GM23338 (cell line): ENCODE measurements around the gene ASS1. TPM values are rescaled to one million over a fixed set of nuclear protein-coding genes. Genes with fewer than 3 reads are reported as not detected.

Experiments
- ATAC-seq: fragments of 200-7000 bp; cut with Tn5 transposase; 3 replicates; pipeline ENCODE4 v1.9.1; 2020
- DNase-seq: peaks from one replicate; pipeline ENCODE4 v3.0.0-alpha.2; 2015; ENCODE audit warnings: low spot score
- H2AFZ ChIP-seq: fragments of 200-600 bp; sonication (generic); 2 replicates; pipeline ENCODE4 v1.8.0; 2016; ENCODE audit warnings: antibody characterized with exemption, mild to moderate bottlenecking, moderate library complexity
- H3F3A ChIP-seq: fragments of 200-600 bp; sonication (generic); replicated peaks from 2 replicates; pipeline ENCODE4 v1.8.0; 2017; ENCODE audit warnings: antibody characterized with exemption, mixed run types, low read depth
- H3K27ac ChIP-seq: fragments of 200-600 bp; sonication (generic); 2 replicates; pipeline ENCODE4 v1.6.1; 2016; ENCODE audit warnings: low read depth
- H3K27me3 ChIP-seq: fragments of 200-600 bp; sonication (generic); 2 replicates; pipeline ENCODE4 v1.8.0; 2016; ENCODE audit warnings: mild to moderate bottlenecking, mixed run types, moderate library complexity; ENCODE audit not compliant: insufficient read depth
- H3K36me3 ChIP-seq: fragments of 200-600 bp; sonication (generic); 2 replicates; pipeline ENCODE4 v1.8.0; 2016; ENCODE audit warnings: mild to moderate bottlenecking; ENCODE audit not compliant: insufficient read depth
- H3K4me1 ChIP-seq: fragments of 200-600 bp; sonication (generic); 2 replicates; pipeline ENCODE4 v1.8.0; 2016; ENCODE audit warnings: mild to moderate bottlenecking, moderate library complexity; ENCODE audit not compliant: insufficient read depth
- H3K4me2 ChIP-seq: fragments of 200-600 bp; sonication (generic); 2 replicates; pipeline ENCODE4 v1.7.1; 2017; ENCODE audit warnings: mixed run types
- H3K4me3 ChIP-seq: fragments of 200-600 bp; sonication (generic); 2 replicates; pipeline ENCODE4 v1.6.1; 2016; ENCODE audit warnings: mixed run types
- H3K79me2 ChIP-seq: fragments of 200-600 bp; sonication (generic); replicated peaks from 2 replicates; pipeline ENCODE4 v1.8.0; 2017; ENCODE audit warnings: mild to moderate bottlenecking; ENCODE audit not compliant: insufficient read depth
- H3K9me2 ChIP-seq: fragments of 200-600 bp; sonication (generic); 2 replicates; pipeline ENCODE4 v1.8.0; 2017; ENCODE audit not compliant: insufficient read depth
- H4K20me1 ChIP-seq: fragments of 200-600 bp; sonication (generic); replicated peaks from 2 replicates; pipeline ENCODE4 v1.8.0; 2017; ENCODE audit warnings: mild to moderate bottlenecking; ENCODE audit not compliant: insufficient read depth
- H3K27ac Mint-ChIP-seq: 2 replicates; pipeline ENCODE4 v1.8.0; 2020; ENCODE audit warnings: inconsistent platforms, mild to moderate bottlenecking, moderate library complexity, mixed read lengths
- H3K27me3 Mint-ChIP-seq: 3 replicates; pipeline ENCODE4 v1.8.0; 2022; ENCODE audit warnings: low read depth, mild to moderate bottlenecking, moderate library complexity, mixed read lengths, inconsistent platforms; ENCODE audit not compliant: insufficient read depth, poor library complexity
- H3K36me3 Mint-ChIP-seq: 3 replicates; pipeline ENCODE4 v1.8.0; 2021; ENCODE audit warnings: low read depth, mild to moderate bottlenecking, inconsistent platforms, moderate library complexity, mixed read lengths
- H3K4me1 Mint-ChIP-seq: 3 replicates; pipeline ENCODE4 v1.8.0; 2020; ENCODE audit warnings: mild to moderate bottlenecking, inconsistent platforms, mixed read lengths
- H3K4me3 Mint-ChIP-seq: 3 replicates; pipeline ENCODE4 v1.8.0; 2021; ENCODE audit warnings: moderate library complexity, mild to moderate bottlenecking, inconsistent platforms, mixed read lengths
- H3K9me3 Mint-ChIP-seq: 3 replicates; pipeline ENCODE4 v1.8.0; 2020; ENCODE audit warnings: moderate library complexity, mild to moderate bottlenecking, inconsistent platforms, mixed read lengths
- CREB1 ChIP-seq: fragments of 250-450 bp; sonication (Bioruptor Pico); IDR thresholded peaks from 2 replicates; pipeline ENCODE4 v1.5.0; 2020; ENCODE audit warnings: low read depth, mild to moderate bottlenecking, moderate library complexity
- EZH2 ChIP-seq: fragments of 200-600 bp; sonication (generic); IDR thresholded peaks from one replicate; pipeline ENCODE4 v1.8.0; 2017; ENCODE audit warnings: antibody characterized with exemption, mild to moderate bottlenecking, low read depth; ENCODE audit not compliant: unreplicated experiment
- JUNB ChIP-seq: IDR thresholded peaks from one replicate; pipeline ENCODE4 v1.6.1; 2016; ENCODE audit warnings: antibody characterized with exemption; ENCODE audit not compliant: unreplicated experiment
- NANOG ChIP-seq: IDR thresholded peaks from 2 replicates; pipeline ENCODE4 v1.6.1; 2016; ENCODE audit warnings: antibody characterized with exemption, borderline replicate concordance
- POLR2AphosphoS5 ChIP-seq: IDR thresholded peaks from 2 replicates; pipeline ENCODE4 v1.6.1; 2016; ENCODE audit warnings: antibody characterized with exemption, low read depth
- STAT1 ChIP-seq: IDR thresholded peaks from one replicate; pipeline ENCODE4 v1.6.1; 2016; ENCODE audit warnings: antibody characterized with exemption; ENCODE audit not compliant: unreplicated experiment
- ZNF114 ChIP-seq: fragments of 250-450 bp; sonication (Bioruptor Pico); IDR thresholded peaks from 2 replicates; pipeline ENCODE4 v1.5.0; 2020; ENCODE audit warnings: mild to moderate bottlenecking, moderate library complexity
- ZNF331 ChIP-seq: fragments of 250-450 bp; sonication (Bioruptor Pico); IDR thresholded peaks from 2 replicates; pipeline ENCODE4 v1.5.0; 2020; ENCODE audit warnings: low read depth, mild to moderate bottlenecking, moderate library complexity
- polyA plus RNA-seq: library from polyadenylated mRNA; unstranded; fragments of >200 nt; fragmentation: Nextera tagmentation; extraction: Ambion mirVana; gene quantifications from 2 replicates; pipeline ENCODE4 v1.2.1, GENCODE V29; 2016
- total RNA-seq: library from RNA; depleted of rRNA; stranded (reverse); fragments of >200 nt; shearing (Covaris generic); gene quantifications from 2 replicates; pipeline ENCODE4 v1.2.3, GENCODE V29; 2014
- TF ChIP-seq, protein P1 (sequence below), 2 experiments: fragments of 200-600 bp in 1 of 2; sonication (generic) in 1 of 2; conservative IDR thresholded peaks; 2 replicates each; pipeline versions ENCODE4 v1.5.1 to v1.6.1; 2016 to 2017; ENCODE audit warnings: antibody characterized with exemption in 2 of 2, low read depth in 2 of 2, mild to moderate bottlenecking in 2 of 2, moderate library complexity in 1 of 2
- TF ChIP-seq, protein P2 (sequence below): fragments of 250-450 bp; sonication (Bioruptor Pico); IDR thresholded peaks from 2 replicates; pipeline ENCODE4 v1.5.0; 2020; ENCODE audit warnings: mild to moderate bottlenecking, moderate library complexity

The ASS1 gene
- total and polyA plus RNA-seq, 2 experiments from 2014 or later, result 65.8 to 103 TPM

DNA sequence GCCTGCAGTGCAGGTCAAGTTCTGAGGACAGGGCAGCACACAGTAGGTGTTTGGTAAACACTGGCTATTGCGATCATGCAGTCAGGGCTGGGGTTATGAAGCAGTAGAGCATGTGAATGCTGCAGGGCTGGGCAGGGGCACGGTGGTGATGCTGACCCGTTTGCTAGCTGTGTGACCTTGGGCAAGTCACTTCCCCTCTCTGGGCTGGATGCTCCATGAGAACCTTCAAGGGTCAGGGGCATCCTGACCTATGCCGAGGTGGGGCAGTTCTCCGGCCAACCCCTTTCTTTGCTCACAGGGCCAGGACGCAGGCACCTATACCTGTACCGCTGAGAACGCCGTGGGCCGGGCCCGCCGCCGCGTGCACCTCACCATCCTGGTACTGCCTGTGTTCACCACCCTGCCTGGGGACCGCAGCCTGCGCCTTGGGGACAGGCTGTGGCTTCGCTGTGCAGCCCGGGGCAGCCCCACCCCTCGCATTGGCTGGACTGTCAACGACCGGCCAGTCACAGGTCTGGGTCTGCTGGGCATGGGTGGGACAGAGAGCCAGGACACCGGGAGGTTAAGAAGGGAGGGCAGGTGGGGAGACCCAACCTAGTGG is 39.0 kb upstream of the ASS1 start:
- H4K20me1 ChIP-seq, result no peaks in the 10 kb centered on the region
- no peaks in the 10 kb centered on the region for H3F3A ChIP-seq
- H3K36me3 ChIP-seq, result no peaks in the 10 kb centered on the region
- no peak overlapping the region for H3K4me3 ChIP-seq
- H3K27me3 ChIP-seq, result no peaks in the 10 kb centered on the region
- H3K4me2 ChIP-seq, result no peak overlapping the region
- no peak overlapping the region for H2AFZ ChIP-seq
- no peak overlapping the region for H3K27ac ChIP-seq
- H3K79me2 ChIP-seq, result no peaks in the 10 kb centered on the region
- Mint-ChIP-seq H3K36me3 (peaks cover 4% of the 10 kb centered on the region; the same call in 2 of the 3 replicates), H3K27me3 (peaks cover 3% of the 10 kb centered on the region), H3K27ac (no peak overlapping the region), H3K4me3 (no peak overlapping the region), H3K4me1 (0 out of 3 replicates have a peak, but pooled peaks cover 2% of the 10 kb centered on the region), H3K9me3 (no peaks in the 10 kb centered on the region)
- no peaks in the 10 kb centered on the region for H3K9me2 ChIP-seq
- ATAC-seq (no peak), DNase-seq (no peak)
- TF ChIP-seq ZNF114 (no peak), POLR2AphosphoS5 (no peak), CREB1 (CRISPR knock-in tag) (no peak), ZNF331 (CRISPR knock-in tag) (no peak), STAT1 (no peak), EZH2 (no peak), NANOG (no peak), JUNB (no peak)
- TF ChIP-seq, protein P1, sequence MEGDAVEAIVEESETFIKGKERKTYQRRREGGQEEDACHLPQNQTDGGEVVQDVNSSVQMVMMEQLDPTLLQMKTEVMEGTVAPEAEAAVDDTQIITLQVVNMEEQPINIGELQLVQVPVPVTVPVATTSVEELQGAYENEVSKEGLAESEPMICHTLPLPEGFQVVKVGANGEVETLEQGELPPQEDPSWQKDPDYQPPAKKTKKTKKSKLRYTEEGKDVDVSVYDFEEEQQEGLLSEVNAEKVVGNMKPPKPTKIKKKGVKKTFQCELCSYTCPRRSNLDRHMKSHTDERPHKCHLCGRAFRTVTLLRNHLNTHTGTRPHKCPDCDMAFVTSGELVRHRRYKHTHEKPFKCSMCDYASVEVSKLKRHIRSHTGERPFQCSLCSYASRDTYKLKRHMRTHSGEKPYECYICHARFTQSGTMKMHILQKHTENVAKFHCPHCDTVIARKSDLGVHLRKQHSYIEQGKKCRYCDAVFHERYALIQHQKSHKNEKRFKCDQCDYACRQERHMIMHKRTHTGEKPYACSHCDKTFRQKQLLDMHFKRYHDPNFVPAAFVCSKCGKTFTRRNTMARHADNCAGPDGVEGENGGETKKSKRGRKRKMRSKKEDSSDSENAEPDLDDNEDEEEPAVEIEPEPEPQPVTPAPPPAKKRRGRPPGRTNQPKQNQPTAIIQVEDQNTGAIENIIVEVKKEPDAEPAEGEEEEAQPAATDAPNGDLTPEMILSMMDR (conservative IDR thresholded peaks at IDR 0.05; ENCODE audit: low read depth in 2 of 2), result no peak
- TF ChIP-seq, protein P2, sequence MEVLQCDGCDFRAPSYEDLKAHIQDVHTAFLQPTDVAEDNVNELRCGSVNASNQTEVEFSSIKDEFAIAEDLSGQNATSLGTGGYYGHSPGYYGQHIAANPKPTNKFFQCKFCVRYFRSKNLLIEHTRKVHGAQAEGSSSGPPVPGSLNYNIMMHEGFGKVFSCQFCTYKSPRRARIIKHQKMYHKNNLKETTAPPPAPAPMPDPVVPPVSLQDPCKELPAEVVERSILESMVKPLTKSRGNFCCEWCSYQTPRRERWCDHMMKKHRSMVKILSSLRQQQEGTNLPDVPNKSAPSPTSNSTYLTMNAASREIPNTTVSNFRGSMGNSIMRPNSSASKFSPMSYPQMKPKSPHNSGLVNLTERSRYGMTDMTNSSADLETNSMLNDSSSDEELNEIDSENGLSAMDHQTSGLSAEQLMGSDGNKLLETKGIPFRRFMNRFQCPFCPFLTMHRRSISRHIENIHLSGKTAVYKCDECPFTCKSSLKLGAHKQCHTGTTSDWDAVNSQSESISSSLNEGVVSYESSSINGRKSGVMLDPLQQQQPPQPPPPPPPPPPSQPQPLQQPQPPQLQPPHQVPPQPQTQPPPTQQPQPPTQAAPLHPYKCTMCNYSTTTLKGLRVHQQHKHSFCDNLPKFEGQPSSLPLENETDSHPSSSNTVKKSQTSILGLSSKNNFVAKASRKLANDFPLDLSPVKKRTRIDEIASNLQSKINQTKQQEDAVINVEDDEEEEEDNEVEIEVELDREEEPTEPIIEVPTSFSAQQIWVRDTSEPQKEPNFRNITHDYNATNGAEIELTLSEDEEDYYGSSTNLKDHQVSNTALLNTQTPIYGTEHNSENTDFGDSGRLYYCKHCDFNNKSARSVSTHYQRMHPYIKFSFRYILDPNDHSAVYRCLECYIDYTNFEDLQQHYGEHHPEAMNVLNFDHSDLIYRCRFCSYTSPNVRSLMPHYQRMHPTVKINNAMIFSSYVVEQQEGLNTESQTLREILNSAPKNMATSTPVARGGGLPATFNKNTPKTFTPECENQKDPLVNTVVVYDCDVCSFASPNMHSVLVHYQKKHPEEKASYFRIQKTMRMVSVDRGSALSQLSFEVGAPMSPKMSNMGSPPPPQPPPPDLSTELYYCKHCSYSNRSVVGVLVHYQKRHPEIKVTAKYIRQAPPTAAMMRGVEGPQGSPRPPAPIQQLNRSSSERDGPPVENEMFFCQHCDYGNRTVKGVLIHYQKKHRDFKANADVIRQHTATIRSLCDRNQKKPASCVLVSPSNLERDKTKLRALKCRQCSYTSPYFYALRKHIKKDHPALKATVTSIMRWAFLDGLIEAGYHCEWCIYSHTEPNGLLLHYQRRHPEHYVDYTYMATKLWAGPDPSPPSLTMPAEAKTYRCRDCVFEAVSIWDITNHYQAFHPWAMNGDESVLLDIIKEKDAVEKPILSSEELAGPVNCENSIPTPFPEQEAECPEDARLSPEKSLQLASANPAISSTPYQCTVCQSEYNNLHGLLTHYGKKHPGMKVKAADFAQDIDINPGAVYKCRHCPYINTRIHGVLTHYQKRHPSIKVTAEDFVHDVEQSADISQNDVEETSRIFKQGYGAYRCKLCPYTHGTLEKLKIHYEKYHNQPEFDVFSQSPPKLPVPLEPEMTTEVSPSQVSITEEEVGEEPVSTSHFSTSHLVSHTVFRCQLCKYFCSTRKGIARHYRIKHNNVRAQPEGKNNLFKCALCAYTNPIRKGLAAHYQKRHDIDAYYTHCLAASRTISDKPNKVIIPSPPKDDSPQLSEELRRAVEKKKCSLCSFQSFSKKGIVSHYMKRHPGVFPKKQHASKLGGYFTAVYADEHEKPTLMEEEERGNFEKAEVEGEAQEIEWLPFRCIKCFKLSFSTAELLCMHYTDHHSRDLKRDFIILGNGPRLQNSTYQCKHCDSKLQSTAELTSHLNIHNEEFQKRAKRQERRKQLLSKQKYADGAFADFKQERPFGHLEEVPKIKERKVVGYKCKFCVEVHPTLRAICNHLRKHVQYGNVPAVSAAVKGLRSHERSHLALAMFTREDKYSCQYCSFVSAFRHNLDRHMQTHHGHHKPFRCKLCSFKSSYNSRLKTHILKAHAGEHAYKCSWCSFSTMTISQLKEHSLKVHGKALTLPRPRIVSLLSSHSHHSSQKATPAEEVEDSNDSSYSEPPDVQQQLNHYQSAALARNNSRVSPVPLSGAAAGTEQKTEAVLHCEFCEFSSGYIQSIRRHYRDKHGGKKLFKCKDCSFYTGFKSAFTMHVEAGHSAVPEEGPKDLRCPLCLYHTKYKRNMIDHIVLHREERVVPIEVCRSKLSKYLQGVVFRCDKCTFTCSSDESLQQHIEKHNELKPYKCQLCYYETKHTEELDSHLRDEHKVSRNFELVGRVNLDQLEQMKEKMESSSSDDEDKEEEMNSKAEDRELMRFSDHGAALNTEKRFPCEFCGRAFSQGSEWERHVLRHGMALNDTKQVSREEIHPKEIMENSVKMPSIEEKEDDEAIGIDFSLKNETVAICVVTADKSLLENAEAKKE, result no peak
- H3K4me1 ChIP-seq, result no peaks in the 10 kb centered on the region
